ENCODE data around the gene UHMK1. TPM values are rescaled to one million over a fixed set of nuclear protein-coding genes. Genes with fewer than 3 reads are reported as not detected.
"Not testable (repeated sequence)": the region's sequence is repeated elsewhere in the genome, so short reads cannot be mapped to it uniquely, and the experiment has no call there.

The UHMK1 gene
- total RNA-seq, 1 donor from 2014 or later, result 65.9 TPM

DNA sequence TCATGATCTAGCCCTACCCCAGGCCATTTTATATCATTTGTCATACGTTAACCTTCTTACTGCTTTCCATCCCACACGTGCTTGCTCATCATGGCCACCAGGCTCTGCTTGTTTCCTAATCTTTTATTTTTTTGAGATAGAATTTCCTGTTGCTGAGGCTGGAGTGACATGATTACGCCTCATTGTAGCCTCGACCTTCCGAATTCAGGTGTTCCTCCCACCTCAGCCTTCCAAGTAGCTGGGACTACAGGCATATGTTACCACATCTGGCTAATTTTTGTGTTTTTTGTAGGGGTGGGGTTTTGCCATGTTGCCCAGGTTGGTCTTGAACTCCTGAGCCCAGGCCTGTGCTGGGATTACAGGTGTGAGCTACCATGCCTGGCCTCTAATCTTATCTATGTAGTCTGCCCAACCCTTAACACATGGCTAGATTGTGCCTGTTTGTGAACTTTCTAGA, 67.2 kb downstream of the UHMK1 start:
- DNase-seq (ENCODE audit: low read depth), result no peak

DNA sequence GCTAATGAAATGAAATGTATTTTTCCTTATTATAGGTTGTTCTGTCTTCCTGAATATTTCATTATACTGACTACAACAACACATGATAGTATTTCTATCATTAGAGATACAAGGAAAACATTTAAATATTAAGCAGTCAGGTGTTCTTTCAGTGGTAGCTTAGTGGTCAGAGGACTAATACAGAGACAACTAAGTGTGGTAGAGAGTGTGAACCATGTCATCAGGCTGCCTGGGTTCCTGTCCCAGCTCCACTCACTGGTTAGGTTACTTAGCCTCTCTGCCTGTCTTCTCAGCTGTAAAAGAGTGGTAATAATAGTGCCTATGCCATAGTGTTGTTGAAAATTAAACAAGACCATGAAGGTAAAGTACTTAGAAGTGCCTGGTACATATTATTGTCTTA, 67.8 kb downstream of the UHMK1 start:
- DNase-seq (ENCODE audit: low read depth), result no peak

DNA sequence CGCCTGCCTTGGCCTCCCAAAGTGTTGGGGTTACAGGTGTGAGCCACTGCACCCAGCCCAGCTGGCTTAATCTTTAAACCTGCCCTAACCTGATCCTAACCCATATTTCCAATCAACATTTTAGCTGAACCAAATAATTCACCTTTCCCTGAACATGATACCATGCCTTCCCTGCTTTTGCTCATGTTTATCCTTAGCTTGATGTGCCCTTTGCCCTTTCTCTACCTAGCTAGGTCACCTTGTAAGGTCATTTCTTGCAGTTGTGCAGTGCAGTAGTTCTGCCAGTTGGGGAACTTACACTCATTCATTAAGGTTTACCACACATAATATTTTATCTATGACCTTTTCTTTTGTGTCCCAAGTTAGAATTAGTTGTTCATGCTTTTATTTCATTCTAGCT, 69.3 kb downstream of the UHMK1 start:
- DNase-seq (ENCODE audit: low read depth), result no peak

DNA sequence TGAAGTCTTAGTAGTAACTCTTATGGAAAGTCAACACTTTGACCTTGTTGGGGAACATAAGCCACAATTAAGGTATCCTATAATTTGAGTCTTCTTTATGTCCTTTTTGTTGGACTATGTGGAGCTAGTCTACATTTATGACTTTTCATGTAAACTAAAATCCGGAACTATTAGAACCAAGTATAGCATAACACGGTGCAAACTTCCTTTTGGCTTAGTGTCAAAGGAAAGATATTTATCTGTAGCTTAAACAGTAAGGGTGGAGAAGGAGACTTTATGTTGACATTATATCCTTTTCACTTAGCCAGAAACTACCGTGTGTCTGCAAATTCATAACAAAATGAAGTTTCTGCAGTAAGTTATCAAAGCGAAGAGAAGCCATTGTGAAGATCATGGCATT, 71.2 kb downstream of the UHMK1 start:
- no peak for DNase-seq (ENCODE audit: low read depth)

DNA sequence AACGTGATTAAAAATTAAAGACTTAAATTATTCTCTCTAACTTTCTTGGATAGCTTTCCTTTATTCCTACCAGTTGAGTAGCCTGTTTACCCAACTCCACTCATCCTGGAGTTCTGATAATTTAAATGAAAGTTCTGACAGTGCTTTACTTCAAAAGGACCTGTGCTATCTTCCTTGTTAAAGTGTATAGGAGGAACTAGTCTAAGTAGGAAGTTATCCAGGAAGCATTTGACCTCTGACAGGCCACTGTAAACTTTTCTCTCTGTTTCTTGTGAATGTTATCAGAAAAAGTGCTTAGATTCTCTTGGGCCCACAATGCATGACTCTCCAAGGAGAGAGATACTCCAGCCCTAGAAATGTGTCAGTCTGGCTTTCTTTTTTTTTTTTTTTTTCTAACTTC, 73.1 kb downstream of the UHMK1 start:
- DNase-seq (ENCODE audit: low read depth), result no peak

DNA sequence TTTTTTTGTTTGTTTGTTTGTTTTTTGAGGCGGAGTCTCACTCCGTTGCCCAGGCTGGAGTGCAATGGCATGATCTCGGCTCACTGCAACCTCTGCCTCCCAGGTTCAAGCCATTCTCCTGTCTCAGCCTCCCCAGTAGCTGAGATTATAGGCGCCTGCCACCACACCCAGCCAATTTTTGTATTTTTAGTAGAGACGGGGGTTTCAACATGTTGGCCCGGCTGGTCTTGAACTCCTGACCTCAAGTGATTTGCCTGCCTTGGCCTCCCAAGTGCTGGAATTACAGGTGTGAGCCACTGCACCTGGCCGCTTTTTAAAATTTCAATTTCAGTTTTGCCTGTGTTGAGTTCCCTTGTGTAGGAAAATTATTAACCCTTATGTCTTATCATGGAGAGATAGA, 73.5 kb downstream of the UHMK1 start:
- DNase-seq (ENCODE audit: low read depth), result not testable (repeated sequence)

DNA sequence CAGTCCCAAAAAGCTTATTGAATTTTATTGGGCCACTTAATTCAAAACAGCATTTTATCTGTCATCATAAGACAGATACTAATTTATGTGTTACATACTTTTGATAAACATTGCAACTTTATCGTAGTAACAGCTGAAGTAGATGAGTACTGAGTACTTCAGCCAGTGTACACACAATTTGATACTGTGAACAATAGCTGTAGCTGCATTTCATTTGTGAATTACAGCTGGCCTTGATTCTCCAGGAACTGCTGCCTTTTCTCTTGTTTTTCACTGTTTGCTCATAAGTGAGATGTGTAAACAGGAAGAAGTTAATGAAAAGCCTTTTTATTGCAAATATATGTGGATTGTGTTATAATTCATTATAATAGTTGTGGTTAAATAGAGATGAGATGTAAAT, 74.1 kb downstream of the UHMK1 start:
- DNase-seq (ENCODE audit: low read depth), result no peak

DNA sequence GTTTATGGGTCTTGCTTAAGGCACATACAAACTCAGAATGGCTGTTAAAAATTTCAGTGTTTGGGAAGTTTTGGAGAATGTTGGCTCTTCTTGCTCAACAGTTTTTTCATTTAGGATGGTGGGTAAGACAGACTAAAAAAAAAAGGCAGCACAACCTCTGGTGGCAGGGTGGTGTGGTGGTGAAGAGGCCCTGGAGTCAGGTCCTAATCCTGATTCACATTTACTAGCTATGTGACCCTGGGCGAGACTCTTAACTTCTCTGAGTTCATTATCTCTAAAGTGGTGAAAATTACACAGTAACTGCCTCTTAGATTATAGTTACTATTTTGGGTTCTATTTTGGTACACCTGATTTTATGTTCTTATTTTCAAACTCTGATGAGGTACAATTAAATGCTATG, 75.5 kb downstream of the UHMK1 start:
- no peak for DNase-seq (ENCODE audit: low read depth)

DNA sequence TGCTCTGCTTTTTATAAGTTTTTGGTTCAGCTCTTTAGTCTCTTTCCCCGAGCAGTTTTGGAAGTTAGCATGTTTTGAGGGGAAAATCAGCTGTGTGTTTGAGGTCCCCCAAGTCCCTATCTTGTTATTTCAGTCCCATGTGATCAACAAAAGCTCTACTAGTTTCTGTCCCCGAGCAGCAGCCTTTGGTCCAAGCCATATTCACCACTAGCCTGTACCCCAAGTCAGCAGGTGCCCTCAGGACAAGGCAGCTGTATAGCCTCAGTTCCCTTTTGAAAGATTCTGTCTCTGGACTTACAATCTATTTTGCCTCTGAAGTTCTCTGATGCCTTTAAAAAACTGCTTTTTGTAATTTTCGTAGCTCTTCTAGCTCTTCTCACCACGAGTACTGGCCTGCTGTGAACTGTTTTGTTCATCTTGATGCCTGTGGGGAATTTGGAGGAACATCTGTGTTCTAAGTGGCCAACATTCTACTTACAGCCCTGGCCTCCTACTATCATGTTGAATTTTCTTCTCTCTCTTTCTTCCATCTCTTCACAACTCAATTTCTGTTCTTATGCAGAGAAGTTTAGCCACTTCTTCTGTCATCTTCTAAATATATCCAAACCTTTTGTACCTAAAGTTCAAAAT, 80.6 kb downstream of the UHMK1 start:
- DNase-seq (ENCODE audit: low read depth), result no peak

DNA sequence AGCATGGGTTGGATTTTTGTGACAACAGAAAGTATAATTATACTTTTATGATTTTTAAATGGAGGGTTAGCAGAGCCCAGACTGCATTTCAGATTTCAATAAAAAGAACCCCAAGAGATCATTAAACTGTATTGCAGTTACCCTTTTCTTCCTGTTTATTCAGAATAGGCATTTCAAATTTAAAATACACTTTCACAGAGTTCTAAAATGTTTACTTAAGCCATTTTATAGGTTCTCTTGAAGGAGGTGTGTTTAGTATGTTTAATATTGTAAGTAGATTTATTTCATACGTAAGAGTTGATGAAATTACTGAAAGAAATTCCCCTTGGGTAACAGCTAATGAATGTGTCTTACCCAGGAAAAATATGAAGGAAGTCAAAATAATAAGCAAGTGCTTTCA, 81.3 kb downstream of the UHMK1 start:
- DNase-seq (ENCODE audit: low read depth), result no peak

Other genes starting within 250 kb of the UHMK1 start
- not detected in 2 replicates for gene SPATA46, start 121.0 kb upstream of the UHMK1 start, total RNA-seq
- gene C1orf226, start 116.1 kb upstream of the UHMK1 start, total RNA-seq, result 1.0 and 1.8 TPM in 2 replicates
- gene SH2D1B, start 85.7 kb upstream of the UHMK1 start, total RNA-seq, result not detected in 2 replicates
- gene UAP1, start 63.9 kb downstream of the UHMK1 start, total RNA-seq, result 32.3 and 47.2 TPM in 2 replicates
- gene DDR2, start 134.6 kb downstream of the UHMK1 start, total RNA-seq, result 51.4 and 65.3 TPM in 2 replicates

Data from myocyte (in vitro differentiated cells).